PC-3 (cell line): ENCODE measurements around the gene COX17. TPM values are rescaled to one million over a fixed set of nuclear protein-coding genes. Genes with fewer than 3 reads are reported as not detected.

Experiments used
- ATAC-seq: fragments of 200-7000 bp; cut with Tn5 transposase; 2 replicates; pipeline ENCODE4 v1.9.1; 2020; ENCODE audit warnings: mild to moderate bottlenecking, moderate library complexity
- BruUV-seq: library from RNA; stranded (reverse); fragments of 400-500 nt; replicated peaks from 2 replicates; lab custom pipeline; 2021; lab: Mats Ljungman, UMichigan
- CTCF ChIA-PET: fragments of 300-600 bp; sonication (Branson Sonifier 250); formaldehyde crosslinking; loops from one replicate; lab custom pipeline; 2022; ENCODE audit warnings: antibody characterized with exemption; lab: Charles Lee
- POLR2A ChIA-PET: fragments of 300-600 bp; sonication (Branson Sonifier 250); formaldehyde crosslinking; loops from one replicate; lab custom pipeline; 2022; ENCODE audit warnings: antibody characterized with exemption; ENCODE audit not compliant: unreplicated experiment; lab: Charles Lee
- DNase-seq: peaks from one replicate; pipeline ENCODE4 v3.0.0-alpha.2; 2015
- H2AFZ ChIP-seq: fragments of 300-600 bp; sonication (generic); 2 replicates; pipeline ENCODE4 v1.6.0; 2016; ENCODE audit warnings: antibody characterized with exemption, low read length
- H3F3A ChIP-seq: fragments of 300-600 bp; sonication (generic); one replicate; pipeline ENCODE4 v1.6.0; 2017; ENCODE audit warnings: antibody characterized with exemption, low read length, control low read depth, mild to moderate bottlenecking; ENCODE audit not compliant: unreplicated experiment
- H3K27ac ChIP-seq: fragments of 300-600 bp; sonication (generic); 2 replicates; pipeline ENCODE4 v1.5.1; 2016; ENCODE audit warnings: mild to moderate bottlenecking, low read length
- H3K27me3 ChIP-seq: fragments of 300-600 bp; sonication (generic); 2 replicates; pipeline ENCODE4 v1.6.1; 2016; ENCODE audit warnings: low read length, mixed read lengths
- H3K36me3 ChIP-seq: fragments of 300-600 bp; sonication (generic); 2 replicates; pipeline ENCODE4 v1.6.1; 2016; ENCODE audit warnings: low read depth, mixed run types, low read length, mixed read lengths
- H3K4me1 ChIP-seq: fragments of 300-600 bp; sonication (generic); 2 replicates; pipeline ENCODE4 v1.5.1; 2016; ENCODE audit warnings: low read length; ENCODE audit not compliant: insufficient read depth
- H3K4me2 ChIP-seq: fragments of 300-600 bp; sonication (generic); 2 replicates; pipeline ENCODE4 v1.6.0; 2016; ENCODE audit warnings: low read length
- H3K4me3 ChIP-seq: fragments of 300-600 bp; sonication (generic); 2 replicates; pipeline ENCODE4 v1.5.1; 2016; ENCODE audit warnings: mild to moderate bottlenecking, low read length, mixed read lengths
- H3K79me2 ChIP-seq: fragments of 300-600 bp; sonication (generic); 2 replicates; pipeline ENCODE4 v1.6.1; 2017; ENCODE audit warnings: low read length, mixed read lengths
- H3K9ac ChIP-seq: fragments of 300-600 bp; sonication (generic); 2 replicates; pipeline ENCODE4 v1.6.0; 2016; ENCODE audit warnings: mild to moderate bottlenecking, low read length
- H3K9me2 ChIP-seq: fragments of 300-600 bp; sonication (generic); replicated peaks from 2 replicates; pipeline ENCODE4 v1.6.1; 2016; ENCODE audit warnings: mixed run types, low read length, mixed read lengths
- H3K9me3 ChIP-seq: fragments of 300-600 bp; sonication (generic); 2 replicates; pipeline ENCODE4 v1.6.1; 2016; ENCODE audit warnings: low read length, mixed read lengths
- H4K20me1 ChIP-seq: fragments of 300-600 bp; sonication (generic); 2 replicates; pipeline ENCODE4 v1.6.1; 2016; ENCODE audit warnings: low read length, mixed read lengths
- EZH2 ChIP-seq: fragments of 300-600 bp; sonication (generic); IDR thresholded peaks from one replicate; pipeline ENCODE4 v1.6.1; 2017; ENCODE audit warnings: antibody characterized with exemption, mild to moderate bottlenecking, low read length; ENCODE audit not compliant: unreplicated experiment
- EZH2phosphoT487 ChIP-seq: fragments of 300-600 bp; sonication (generic); IDR thresholded peaks from 2 replicates; pipeline ENCODE4 v1.6.1; 2018; ENCODE audit warnings: mild to moderate bottlenecking, antibody characterized with exemption, low read length, borderline replicate concordance
- intact Hi-C: fragments of 100-400 bp; cut with micrococcal nuclease; formaldehyde crosslinking; loops from 2 replicates; pipeline ENCODE4 v1.9.0; 2023
- total RNA-seq: library from RNA; depleted of rRNA; stranded (reverse); fragments of >200 nt; gene quantifications from 2 replicates; pipeline ENCODE4 v1.2.3, GENCODE V29; 2014
- TF ChIP-seq, protein P1 (sequence below): fragments of 300-600 bp; sonication (generic); conservative IDR thresholded peaks from 2 replicates; pipeline ENCODE4 v1.5.1; 2017; ENCODE audit warnings: antibody characterized with exemption, low read depth, mild to moderate bottlenecking, low read length

COX17 gene
- total RNA-seq, 1 experiment from 2014 or later, result 159 TPM

DNA sequence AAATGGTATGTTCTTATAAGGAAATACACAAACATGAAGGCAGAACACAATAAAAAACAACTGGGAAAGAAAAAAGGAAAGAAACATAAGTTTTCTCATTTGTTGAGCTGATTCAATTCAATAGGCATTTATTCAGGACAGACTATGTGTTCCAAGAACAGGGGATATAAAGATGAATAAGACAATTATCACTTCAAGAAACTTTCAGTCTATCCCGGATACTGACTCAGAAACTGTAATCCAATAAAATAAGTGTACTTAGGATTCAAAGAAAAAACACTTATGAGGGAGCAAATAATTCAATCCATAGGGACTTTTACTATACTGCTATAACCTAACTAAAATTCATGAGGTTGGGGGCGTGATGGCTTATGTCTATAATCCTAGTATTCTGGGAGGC is 13.3 kb downstream of the COX17 start:
- Histone ChIP-seq H2AFZ (peak overlapping the region; percentile 51), H3K9me2 (no peaks in the 10 kb centered on the region), H3F3A (peaks cover 18% of the 10 kb centered on the region), H3K4me1 (peaks cover 52% of the 10 kb centered on the region), H3K27me3 (no peaks in the 10 kb centered on the region), H3K79me2 (no peaks in the 10 kb centered on the region), H4K20me1 (no peaks in the 10 kb centered on the region), H3K4me3 (peak overlapping the region; percentile 15; the same call in 1 of the 2 replicates), H3K9ac (peak overlapping the region; percentile 63), H3K4me2 (peak overlapping the region; percentile 69), H3K9me3 (no peaks in the 10 kb centered on the region), H3K36me3 (peaks cover 4% of the 10 kb centered on the region; the same call in 1 of the 2 replicates), H3K27ac (peak overlapping the region; percentile 91)
- ATAC-seq (peak; percentile 65), DNase-seq (peak; percentile 86)
- BruUV-seq, result no TSS peak
- TF ChIP-seq, protein P1, sequence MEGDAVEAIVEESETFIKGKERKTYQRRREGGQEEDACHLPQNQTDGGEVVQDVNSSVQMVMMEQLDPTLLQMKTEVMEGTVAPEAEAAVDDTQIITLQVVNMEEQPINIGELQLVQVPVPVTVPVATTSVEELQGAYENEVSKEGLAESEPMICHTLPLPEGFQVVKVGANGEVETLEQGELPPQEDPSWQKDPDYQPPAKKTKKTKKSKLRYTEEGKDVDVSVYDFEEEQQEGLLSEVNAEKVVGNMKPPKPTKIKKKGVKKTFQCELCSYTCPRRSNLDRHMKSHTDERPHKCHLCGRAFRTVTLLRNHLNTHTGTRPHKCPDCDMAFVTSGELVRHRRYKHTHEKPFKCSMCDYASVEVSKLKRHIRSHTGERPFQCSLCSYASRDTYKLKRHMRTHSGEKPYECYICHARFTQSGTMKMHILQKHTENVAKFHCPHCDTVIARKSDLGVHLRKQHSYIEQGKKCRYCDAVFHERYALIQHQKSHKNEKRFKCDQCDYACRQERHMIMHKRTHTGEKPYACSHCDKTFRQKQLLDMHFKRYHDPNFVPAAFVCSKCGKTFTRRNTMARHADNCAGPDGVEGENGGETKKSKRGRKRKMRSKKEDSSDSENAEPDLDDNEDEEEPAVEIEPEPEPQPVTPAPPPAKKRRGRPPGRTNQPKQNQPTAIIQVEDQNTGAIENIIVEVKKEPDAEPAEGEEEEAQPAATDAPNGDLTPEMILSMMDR, result no peak
- TF ChIP-seq EZH2 (no peak), EZH2phosphoT487 (no peak)
- CTCF ChIA-PET, result no interaction called here
- POLR2A ChIA-PET, result interaction anchor here (0.6 to 1.2 kb wide), 3 partner anchors 13 to 320 kb away, joined by 3 to 5 read pairs (median 5); partner anchors contain the start of genes COX17 and TMEM39A
- intact Hi-C loops, result loop anchor here (1.0 to 5.0 kb wide), 4 partner anchors 13 to 162 kb away; partner anchors contain the start of gene COX17

DNA sequence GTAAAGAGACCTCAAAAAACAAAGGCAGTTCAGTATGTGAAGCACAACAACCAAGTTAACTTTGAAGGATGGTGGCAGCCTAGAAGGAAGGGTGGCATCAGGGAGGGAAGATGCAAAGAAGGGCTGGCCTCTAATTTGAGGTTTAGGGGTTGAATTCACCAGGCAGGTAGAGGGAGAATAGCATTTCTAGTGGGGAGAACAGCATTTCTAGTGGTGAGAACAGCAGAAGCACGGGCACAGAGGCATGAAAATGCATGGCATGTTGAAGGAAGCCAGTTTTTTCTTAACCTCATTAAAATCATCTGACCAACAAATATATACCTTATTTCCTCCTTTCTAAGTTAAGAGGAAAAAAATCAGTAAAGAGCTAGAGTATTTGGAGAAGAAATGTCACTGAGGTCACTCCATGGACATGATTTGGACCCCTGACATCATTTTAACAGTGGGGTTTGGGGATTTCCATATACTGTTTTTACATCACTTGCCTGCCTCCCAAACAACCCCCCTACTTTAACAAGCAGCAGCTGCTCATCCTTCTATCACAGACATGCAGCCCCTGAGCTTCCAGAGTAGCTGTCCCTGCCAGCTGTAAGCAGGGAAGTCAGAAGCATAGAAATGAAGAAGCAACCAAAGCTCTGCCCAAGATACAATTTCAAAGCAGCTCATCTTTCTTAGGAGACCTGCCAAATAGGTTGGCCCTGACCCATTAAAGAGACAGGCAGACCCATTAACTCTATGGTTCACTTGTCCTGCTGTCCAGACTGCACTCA is 14.4 kb downstream of the COX17 start:
- Histone ChIP-seq H3K4me1 (peaks cover 52% of the 10 kb centered on the region), H4K20me1 (no peaks in the 10 kb centered on the region), H3K9me2 (no peaks in the 10 kb centered on the region), H3K27ac (peak overlapping the region; percentile 91), H3K4me3 (peak overlapping the region; percentile 9; the same call in 1 of the 2 replicates), H3K4me2 (peak overlapping the region; percentile 69), H3K9me3 (no peaks in the 10 kb centered on the region), H2AFZ (no peak overlapping the region), H3K9ac (peak overlapping the region; percentile 38), H3F3A (peaks cover 18% of the 10 kb centered on the region), H3K36me3 (0 out of 2 replicates have a peak, but pooled peaks cover 4% of the 10 kb centered on the region), H3K27me3 (no peaks in the 10 kb centered on the region), H3K79me2 (no peaks in the 10 kb centered on the region)
- no peak for TF ChIP-seq EZH2phosphoT487
- TF ChIP-seq, protein P1, result peak; percentile 30; the same call in 1 of the 2 replicates
- intact Hi-C loops, result loop anchor here (1.0 to 5.0 kb wide), 4 partner anchors 19 to 160 kb away; partner anchors contain the start of gene ADPRH
- TSS peak; percentile 52 for BruUV-seq
- ChIA-PET CTCF (interaction anchor here (0.7 to 0.8 kb wide), 2 partner anchors 26 to 103 kb away, joined by 3 read pairs; no protein-coding TSS in a partner anchor), POLR2A (interaction anchor here (0.6 to 1.3 kb wide), 6 partner anchors 14 to 433 kb away, joined by 3 to 9 read pairs (median 4); partner anchors contain the start of gene COX17)
- peak; percentile 70 for DNase-seq
- ATAC-seq, result peak; percentile 45
